Measurements from ENCODE around the gene ENHO. TPM values are rescaled to one million over a fixed set of nuclear protein-coding genes. Genes with fewer than 3 reads are reported as not detected.
"Not testable (repeated sequence)": the region's sequence is repeated elsewhere in the genome, so short reads cannot be mapped to it uniquely, and the experiment has no call there.

ENHO gene
- total and polyA plus RNA-seq, 9 donors, result 0.22 to 0.87 (median 0.33) TPM; not detected in 2

DNA sequence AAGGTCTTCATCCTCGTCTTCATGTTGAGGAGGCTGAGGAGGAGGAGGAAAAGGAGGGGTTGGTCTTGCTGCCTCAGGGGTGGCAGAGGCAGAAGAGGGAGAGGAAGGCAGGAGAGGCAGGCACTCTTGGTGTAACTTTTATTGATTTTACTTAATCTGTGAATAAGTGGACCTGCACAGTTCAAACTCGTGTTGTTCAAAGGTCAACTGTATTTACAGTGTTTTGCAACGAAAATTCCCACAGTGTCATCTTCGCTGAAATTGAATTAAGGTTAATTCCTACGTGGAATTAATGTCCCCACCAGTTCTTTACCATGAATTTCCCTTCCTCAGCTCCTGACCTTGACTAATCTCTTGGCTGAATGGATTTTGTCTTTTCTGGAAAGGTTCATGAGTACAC is 21.2 kb upstream of the ENHO start:
- Histone ChIP-seq H3K9me3 (no peaks in the 10 kb centered on the region), H3K27me3 (no peaks in the 10 kb centered on the region), H3K4me1 (ENCODE audit: insufficient read depth) (no peaks in the 10 kb centered on the region), H3K4me3 (no peak overlapping the region), H3K36me3 (no peaks in the 10 kb centered on the region), H3K27ac (no peak overlapping the region)
- DNase-seq, result no peak
- WGBS, 3 donors, result 51 to 59% (median 54%) methylated on average over 5 of the region's 5 CpGs
- TF ChIP-seq, protein P1, sequence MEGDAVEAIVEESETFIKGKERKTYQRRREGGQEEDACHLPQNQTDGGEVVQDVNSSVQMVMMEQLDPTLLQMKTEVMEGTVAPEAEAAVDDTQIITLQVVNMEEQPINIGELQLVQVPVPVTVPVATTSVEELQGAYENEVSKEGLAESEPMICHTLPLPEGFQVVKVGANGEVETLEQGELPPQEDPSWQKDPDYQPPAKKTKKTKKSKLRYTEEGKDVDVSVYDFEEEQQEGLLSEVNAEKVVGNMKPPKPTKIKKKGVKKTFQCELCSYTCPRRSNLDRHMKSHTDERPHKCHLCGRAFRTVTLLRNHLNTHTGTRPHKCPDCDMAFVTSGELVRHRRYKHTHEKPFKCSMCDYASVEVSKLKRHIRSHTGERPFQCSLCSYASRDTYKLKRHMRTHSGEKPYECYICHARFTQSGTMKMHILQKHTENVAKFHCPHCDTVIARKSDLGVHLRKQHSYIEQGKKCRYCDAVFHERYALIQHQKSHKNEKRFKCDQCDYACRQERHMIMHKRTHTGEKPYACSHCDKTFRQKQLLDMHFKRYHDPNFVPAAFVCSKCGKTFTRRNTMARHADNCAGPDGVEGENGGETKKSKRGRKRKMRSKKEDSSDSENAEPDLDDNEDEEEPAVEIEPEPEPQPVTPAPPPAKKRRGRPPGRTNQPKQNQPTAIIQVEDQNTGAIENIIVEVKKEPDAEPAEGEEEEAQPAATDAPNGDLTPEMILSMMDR (IDR thresholded peaks at IDR 0.05), result no peak
- TF ChIP-seq POLR2A (IDR thresholded peaks at IDR 0.05) (no peak), EP300 (IDR thresholded peaks at IDR 0.05) (no peak)
- intact Hi-C loops (cut with DNase I), result no loop called here

DNA sequence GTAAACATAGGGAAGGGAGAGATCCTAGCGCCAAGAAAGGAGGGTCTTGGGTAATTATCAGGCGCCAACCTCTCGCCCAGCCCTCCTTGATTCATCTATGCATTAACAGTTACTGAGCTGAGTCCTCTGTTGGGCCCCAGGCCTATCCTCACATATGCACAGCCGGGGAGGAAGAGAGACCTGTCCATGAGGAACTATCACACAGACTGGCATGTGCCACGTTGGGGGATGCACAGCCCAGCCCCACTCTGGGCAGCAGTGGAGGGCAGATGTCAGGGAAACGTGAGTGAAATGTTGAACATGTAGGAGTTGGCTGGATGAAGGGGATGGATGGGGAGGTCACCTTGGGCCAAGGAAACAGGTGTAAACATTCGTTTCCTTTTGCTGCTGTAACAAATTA is 18.8 kb upstream of the ENHO start:
- no peaks in the 10 kb centered on the region for H3K4me1 ChIP-seq (ENCODE audit: insufficient read depth)
- 65 to 77% (median 70%) methylated on average over 7 of the region's 7 CpGs for WGBS, 3 donors
- H3K4me3 ChIP-seq, result no peak overlapping the region
- no peaks in the 10 kb centered on the region for H3K27me3 ChIP-seq
- H3K36me3 ChIP-seq, result no peaks in the 10 kb centered on the region
- TF ChIP-seq, protein P1 (IDR thresholded peaks at IDR 0.05), result no peak
- TF ChIP-seq POLR2A (IDR thresholded peaks at IDR 0.05) (no peak), EP300 (IDR thresholded peaks at IDR 0.05) (no peak)
- intact Hi-C loops (cut with DNase I), result no loop called here
- H3K27ac ChIP-seq, result no peak overlapping the region
- no peaks in the 10 kb centered on the region for H3K9me3 ChIP-seq
- no peak for DNase-seq

DNA sequence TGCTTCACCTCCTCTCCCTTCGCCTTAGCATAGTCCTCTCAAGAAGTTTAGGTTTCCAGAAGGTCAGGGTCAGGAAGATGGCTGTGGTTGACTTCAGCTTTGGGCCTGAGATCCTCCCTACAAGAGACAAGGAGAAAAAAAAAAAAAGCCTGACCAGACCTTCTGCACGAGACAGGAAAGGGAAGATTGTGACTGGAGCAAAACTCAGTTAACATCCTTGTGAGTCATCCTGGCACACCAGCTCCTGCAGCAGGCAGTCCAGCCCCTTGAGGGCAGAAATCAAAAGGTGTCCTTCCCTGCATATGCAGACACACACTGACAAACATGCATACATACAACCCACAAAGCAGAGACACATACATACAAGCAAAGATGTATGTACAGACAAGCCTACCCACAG is 18.0 kb upstream of the ENHO start:
- TF ChIP-seq POLR2A (IDR thresholded peaks at IDR 0.05), result no peak
- TF ChIP-seq EP300 (IDR thresholded peaks at IDR 0.05), result no peak
- TF ChIP-seq, protein P1 (IDR thresholded peaks at IDR 0.05), result no peak
- Histone ChIP-seq H3K36me3 (no peaks in the 10 kb centered on the region), H3K27ac (no peak overlapping the region), H3K4me3 (no peak overlapping the region), H3K27me3 (no peaks in the 10 kb centered on the region), H3K9me3 (no peaks in the 10 kb centered on the region), H3K4me1 (ENCODE audit: insufficient read depth) (no peaks in the 10 kb centered on the region)
- 39 to 56% (median 46%) methylated on average over 2 of the region's 2 CpGs for WGBS, 3 donors
- intact Hi-C loops (cut with DNase I), result no loop called here
- DNase-seq, result no peak

- DNase-seq, result no peak
- Histone ChIP-seq H3K27ac (no peak overlapping the region), H3K27me3 (no peaks in the 10 kb centered on the region), H3K9me3 (peaks cover 0 to 6% of the 10 kb centered on the region in 2 donors), H3K4me3 (no peak overlapping the region), H3K4me1 (ENCODE audit: insufficient read depth) (no peaks in the 10 kb centered on the region), H3K36me3 (no peaks in the 10 kb centered on the region)
- WGBS, 3 donors, result 48 to 52% (median 51%) methylated on average over 7 of the region's 7 CpGs
- TF ChIP-seq EP300 (IDR thresholded peaks at IDR 0.05) (no peak), POLR2A (IDR thresholded peaks at IDR 0.05) (no peak)
- TF ChIP-seq, protein P1 (IDR thresholded peaks at IDR 0.05), result no peak
- intact Hi-C loops (cut with DNase I), result no loop called here
Measured at GRCh38 chr9:34536685-34537084, 13.9 kb upstream of the ENHO start.

DNA sequence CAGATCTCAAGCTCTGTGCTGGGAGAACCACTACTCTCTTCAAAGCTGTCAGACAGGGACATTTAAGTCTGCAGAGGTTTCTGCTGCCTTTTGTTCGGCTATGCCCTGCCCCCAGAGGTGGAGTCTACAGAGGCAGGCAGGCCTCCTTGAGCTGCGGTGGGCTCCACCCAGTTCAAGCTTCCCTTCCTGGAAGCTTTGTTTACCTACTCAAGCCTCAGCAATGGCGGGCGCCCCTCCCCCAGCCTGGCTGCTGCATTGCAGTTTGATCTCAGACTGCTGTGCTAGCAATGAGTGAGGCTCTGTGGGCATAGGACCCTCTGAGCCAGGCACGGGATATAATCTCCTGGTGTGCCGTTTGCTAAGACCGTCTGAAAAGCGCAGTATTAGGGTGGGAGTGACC is 9.3 kb upstream of the ENHO start:
- H3K4me3 ChIP-seq; intact Hi-C loops (cut with DNase I); H3K4me1 ChIP-seq (ENCODE audit: insufficient read depth); H3K27me3 ChIP-seq; H3K36me3 ChIP-seq; H3K9me3 ChIP-seq; H3K27ac ChIP-seq; DNase-seq: not testable (repeated sequence)
- WGBS, 3 donors, result 84 to 91% (median 91%) methylated on average over 8 of the region's 8 CpGs

All from ovary (tissue), 9 donors.